NCI-H1436 treated with DMSO at 0.1 percent for 48 hours (cell line): ENCODE measurements around the gene ZNF865.
A peak's percentile ranks its signal among the peaks of the same experiment; 100 is the strongest.

Experiments
- DNase-seq: peaks from one replicate; lab custom pipeline; 2025; lab: John Stamatoyannopoulos, UW

The ZNF865 gene

GRCh38 chr19:55644842-55645511 is 39.5 kb downstream of the ZNF865 start:
- no peak for DNase-seq

DNA sequence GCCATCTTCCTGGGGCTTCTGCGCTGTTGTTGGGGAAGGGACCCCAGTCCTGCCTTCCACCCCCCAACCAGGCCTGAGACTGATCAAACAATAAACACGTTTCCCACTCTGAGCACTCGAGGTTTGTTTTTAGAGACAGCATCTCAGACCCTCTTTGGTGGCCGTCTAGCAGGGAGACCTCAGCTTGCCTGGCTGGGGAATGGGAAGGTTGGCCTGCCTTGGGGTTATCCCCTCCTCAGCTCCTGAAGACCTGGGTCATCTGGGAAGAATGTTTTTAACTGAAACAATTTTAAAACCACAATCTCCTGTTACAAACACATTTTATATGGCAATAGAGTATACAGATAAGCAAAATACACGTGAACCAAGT is 40.0 kb downstream of the ZNF865 start:
- no peak for DNase-seq

- DNase-seq, result no peak
Observed at GRCh38 chr19:55646889-55647731, 41.7 kb downstream of the ZNF865 start.

DNA sequence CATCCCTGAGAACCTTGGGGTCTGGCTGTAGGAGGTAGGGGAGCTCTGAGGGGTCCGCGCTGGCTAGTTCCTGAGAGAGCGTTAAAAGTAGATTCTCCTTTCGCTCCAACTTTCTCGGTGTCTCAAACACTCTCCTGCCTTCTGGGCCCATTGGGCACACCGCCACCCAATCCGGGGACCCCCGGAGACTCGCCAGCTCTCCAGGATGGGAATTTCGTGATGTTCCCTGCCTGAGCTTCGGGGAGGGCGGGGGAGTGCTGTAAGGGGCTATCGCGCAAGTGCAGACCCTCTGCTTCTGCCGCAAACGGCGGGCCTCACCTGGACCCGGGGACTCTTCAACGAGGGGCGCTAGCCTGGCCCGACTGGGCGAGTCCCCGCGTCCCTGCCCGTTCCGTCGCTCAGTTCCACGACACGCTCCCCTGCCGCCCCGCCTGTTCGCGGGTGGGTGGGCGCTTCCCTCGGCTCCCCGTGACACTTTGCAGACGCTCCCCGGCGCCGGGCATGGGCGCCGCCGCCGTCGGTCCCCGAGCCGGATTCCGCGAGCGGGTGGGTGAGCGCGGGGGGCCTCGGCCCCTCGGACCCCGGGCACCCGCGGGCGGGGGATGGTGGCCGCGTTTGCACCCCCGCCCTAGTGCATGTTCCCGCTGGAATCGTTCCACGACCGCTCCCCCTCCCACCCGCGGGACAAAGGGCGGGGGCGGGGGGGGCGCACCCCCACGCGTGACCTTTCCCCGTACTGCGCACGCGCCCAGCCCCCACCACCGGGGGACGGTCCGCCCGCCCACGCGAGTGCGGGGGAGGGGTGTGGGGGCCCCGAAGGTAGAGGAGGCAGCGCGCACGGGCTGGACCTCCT is 42.5 kb downstream of the ZNF865 start, which contains the start of gene CCDC106:
TSS of gene CCDC106 (plus strand) at position 481 of the 853 bp plus-strand sequence. CDS start 835 bp downstream, outside the sequence.
- no peak for DNase-seq

- no peak for DNase-seq
Observed at GRCh38 chr19:55648585-55649267, 43.3 kb downstream of the ZNF865 start.

- DNase-seq, result no peak
Observed at GRCh38 chr19:55649268-55650125, 44.0 kb downstream of the ZNF865 start.

DNA sequence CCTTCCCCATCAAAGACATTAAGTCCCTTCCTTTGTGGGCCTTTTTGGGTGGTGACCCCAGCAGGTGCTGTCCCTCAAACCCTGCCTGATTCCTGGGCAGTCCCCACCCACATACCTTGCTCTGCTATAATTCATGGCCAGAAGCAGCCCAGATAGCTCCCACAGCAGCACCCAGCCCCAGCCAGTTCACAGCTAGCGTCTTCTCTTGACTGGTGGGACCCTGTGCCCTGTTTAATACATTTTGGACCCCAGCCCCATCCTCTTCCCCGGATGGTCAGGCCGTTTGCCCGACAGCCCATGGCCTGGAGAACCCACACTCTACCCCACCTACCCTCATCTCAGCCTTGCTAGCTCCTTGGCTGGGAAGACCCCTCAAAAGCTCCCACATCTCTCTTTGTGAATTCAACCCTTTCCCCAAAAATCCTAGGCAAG is 44.7 kb downstream of the ZNF865 start:
- DNase-seq, result no peak

DNA sequence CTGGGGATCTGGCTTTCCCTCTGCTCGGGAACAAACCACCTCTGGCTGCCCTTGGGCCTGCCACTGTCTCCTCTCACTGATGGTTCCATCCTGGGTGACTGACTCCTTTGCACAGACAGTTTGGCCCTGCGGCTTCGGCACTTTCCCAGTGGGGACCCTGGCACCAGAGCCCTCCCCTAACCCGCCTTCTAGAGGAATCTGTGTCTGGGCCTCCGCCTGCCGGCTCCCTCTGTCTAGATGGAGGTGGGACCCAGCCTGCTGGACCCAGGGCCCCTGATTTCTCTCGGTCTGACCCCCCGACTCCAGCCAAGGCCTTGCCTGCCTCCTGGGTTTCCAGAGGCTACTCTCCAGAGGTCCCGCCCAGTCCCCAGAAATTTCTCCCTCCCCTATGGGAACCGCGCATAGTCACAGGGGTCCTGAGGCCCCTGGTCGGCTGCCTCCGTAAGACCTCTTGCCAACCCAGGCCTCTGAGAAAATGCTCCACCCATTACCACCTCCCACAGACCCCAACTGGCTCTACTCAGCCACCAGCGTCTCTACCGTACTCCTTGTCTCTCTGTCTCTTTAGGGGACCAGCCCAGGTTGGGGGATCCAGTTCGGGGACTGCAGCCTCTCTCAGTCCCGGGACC is 45.3 kb downstream of the ZNF865 start:
- DNase-seq, result no peak

- DNase-seq, result no peak
Observed at GRCh38 chr19:55651236-55651635, 45.8 kb downstream of the ZNF865 start.

- DNase-seq, result no peak
Observed at GRCh38 chr19:55652311-55653128, 47.1 kb downstream of the ZNF865 start.

- DNase-seq, result peak; percentile 97
Observed at GRCh38 chr19:55653651-55654322, 48.3 kb downstream of the ZNF865 start.

- peak; percentile 98 for DNase-seq
Observed at GRCh38 chr19:55654323-55654867, 48.9 kb downstream of the ZNF865 start.

DNA sequence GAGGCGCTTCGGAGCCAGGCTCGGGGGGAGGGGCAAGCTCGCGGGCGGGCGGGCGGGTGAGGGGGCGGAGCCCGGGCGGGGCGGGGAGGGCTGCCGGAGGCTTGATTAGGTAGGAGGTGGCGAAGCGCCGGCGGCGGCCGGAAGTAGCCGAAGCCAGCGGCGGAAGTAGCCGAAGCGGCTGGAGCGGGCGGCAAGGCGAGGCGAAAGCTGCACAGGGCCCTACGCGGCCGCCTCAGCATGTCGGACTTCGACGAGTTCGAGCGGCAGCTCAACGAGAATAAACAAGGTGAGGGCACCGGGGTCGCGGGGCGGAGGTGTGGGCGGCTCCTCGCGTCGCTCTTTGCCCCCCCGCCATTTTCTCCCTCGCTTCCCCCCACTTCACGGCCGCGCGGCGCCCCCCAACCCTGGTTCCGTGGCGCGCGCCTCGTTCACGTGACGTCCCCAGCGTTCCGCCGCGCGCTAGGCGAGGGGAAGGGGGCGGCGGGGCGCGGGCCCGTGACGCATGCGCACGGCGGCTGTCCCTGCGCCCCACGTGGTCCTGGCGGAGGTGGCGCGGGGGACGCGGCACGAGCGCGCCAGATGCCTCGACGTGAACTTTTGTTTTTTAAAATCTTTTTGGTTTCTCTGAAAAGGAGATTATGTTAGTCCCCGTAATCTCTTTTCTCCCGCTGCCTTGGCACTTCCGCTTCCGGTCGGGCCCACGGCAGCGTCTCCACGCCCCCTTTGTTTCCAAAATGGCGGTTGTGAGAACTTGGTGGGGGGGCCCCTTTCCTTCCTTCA is 49.6 kb downstream of the ZNF865 start, which contains the start of gene U2AF2:
TSS of gene U2AF2 (plus strand) at position 168 of the 780 bp plus-strand sequence. CDS start at position 238, 70 bp downstream.
- DNase-seq, result peak; percentile 31

GRCh38 chr19:55655648-55656040 is 50.2 kb downstream of the ZNF865 start:
- DNase-seq, result no peak

DNA sequence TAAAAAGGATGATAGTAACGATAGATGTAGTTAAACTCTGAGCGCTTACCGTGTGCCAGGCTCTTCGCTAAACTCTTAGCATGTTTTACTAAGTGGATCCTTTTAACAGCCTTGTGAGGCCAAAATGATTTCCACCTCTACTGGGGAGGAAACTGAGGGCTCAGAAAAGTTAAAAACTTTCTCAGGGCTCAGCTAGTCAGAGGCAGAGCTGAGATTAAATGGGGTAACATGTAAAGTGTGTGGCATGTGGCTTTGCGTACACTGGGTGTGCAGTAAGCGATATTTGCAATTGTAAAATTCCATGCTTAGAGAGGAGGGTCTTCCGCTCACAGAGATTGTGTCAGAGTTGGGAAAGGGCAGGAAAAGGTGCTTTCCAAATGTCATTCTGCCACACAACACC is 51.1 kb downstream of the ZNF865 start:
- no peak for DNase-seq

GRCh38 chr19:55656988-55657747 is 51.7 kb downstream of the ZNF865 start:
- DNase-seq, result no peak
